Ecto neural progenitor cell (in vitro differentiated cells): ENCODE measurements around the gene UBE2E3.

Experiments
- DNase-seq: peaks from one replicate; pipeline ENCODE4 v3.0.0-alpha.2; 2018; ENCODE audit warnings: low spot score

The UBE2E3 gene

DNA sequence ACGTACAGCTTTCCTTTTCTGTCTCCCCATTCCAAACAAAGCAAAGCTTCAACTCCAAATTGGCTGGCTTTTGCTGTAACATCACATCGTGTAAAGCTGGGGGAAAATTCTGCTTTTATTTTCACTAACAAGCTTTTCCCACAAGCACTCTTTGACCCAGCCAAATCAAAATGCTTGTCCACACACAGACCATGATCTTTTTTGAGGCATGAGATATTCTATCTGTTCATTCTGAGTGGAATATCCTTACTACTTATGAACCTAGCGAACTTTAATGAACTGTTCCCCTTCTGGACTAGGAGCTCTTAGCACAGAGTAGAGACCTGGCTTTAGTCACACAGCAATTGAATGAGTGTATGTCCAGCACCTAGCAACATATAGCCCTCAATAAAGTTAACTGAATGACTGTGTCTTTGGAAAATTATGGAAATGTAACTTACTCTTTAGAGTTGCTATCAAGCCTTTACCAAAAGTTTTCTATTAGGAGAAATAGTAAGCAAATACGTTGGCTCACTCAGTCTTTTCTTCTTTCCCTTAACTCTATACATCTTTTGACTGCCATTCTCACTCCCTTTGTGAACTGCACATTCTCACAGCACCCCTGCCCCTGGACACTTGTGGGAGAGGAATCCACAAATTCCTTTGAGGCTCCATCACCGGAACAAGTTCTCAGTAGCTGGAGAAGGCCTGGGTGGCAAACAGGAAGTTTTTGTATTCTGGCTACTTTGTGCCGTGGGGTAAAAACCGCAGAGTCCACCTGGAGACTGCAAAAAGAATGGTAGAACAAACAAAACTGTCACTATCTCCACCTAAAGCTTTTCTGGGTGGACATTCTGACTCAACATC, 1.3 kb upstream of the UBE2E3 start:
- DNase-seq, result no peak

- no peak for DNase-seq
These were observed 678 bp upstream of the UBE2E3 start for GRCh38 chr2:180979749-180980105.

DNA sequence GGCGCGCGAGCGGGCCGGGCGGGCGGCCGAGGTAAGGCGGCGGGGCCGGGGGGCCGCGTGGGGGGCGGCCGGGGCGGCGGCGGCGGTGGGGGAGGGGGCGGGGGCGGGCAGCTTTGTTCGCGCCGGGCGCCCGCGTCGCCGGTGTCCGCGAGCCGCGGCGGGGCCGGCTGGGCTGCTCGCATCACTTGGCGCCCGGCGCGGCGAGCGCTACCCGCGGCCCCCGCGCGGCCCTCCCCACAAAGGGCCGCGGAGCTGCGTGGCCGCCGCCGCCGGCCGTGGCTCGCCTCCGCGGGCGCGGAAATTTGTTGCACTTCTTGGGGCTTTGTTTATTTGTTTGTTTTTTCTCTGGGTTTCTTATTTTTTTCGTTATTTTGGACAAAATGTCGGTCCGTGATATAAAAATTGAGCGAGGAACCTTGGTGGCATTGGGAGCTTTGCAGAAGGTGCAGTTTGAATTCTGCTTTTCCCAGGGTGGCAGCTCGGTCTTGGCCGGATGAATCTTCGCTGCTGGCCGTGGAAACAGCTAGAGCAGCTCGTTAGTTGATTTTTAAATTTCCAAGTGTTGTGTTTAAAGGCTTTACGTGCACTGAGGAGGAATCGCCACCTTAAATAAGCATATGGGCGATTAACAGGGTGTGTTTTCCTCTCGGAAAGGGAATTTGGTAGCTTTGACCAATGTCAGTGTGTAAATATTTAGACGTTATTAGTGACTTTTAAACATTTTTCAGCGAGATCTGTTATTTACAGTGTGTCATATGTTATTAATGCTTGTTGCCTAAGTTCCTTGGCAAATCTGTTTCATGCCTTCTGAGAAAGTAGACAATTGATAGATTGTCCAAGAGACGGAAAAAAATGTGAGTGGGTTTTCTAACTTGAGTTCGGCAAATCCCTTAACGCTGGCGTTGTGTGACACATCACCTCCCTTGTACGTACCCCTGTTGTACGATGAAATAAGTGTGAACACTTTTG, 822 bp downstream of the UBE2E3 start:
- DNase-seq, result no peak

DNA sequence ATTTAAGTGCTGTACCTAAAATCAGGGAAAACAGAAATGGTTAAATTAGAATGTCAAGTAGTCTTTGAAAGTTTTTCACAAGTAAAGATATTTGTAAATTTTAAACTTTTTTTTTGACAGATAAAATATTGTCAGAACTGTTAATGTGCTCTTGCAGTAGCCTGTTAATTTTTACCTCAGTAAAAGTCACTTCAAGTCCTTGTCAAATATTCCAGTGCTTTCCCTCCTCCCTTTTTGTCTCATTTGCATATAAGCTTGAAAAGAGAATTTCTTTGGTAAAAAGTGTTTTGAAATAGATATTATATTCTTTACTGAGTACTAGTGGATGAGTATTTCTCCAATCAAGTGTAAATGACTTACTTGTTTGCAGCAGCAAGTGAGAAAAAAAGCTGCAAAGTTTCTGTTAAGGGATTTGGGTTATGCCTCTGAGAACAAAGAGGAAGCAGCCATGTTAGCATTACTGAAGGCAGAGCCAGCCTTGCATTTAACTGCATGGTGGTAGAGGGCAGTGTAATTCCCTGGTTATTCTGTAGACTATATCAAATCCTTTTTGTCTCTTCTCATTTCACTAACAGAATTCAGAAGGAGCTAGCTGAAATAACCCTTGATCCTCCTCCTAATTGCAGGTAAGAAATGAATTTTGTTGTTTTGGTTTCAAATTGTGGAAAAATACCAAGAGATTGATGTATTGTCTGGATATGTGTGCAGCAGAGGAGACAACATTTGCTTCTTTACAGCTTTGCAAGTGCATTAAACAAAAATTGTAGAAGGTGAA, 3.2 kb downstream of the UBE2E3 start:
- no peak for DNase-seq

DNA sequence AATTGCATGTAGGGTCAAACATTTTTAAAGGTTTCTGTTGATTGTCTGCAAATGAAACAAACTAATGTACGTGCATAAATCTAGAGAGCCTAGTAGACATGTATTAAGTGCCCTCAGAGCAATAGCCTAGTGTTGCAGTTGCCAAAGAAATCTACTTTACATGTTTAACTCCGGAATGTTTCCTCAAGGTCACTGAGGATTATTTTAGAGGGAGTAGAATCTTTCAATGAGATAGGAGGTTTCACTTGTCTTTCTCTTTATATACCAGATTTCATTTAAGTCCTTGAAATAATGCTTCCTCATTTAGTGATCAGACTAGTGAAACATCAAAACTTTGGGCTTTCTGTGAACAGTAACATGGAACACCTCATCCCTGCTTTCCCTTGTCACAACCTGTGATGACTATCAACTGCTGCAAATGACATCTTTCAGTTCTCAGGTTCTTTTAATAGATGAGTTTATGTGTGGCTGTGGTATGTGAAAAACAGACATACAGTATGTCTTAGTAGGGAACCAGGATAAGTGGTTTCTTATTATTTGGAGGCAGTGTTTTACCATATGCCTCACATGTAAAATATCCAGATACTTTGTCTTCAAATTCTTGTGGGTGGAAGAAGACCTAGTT, 5.5 kb downstream of the UBE2E3 start:
- DNase-seq, result no peak

- DNase-seq, result no peak
These were observed 6.7 kb downstream of the UBE2E3 start for GRCh38 chr2:180987146-180987545.

- no peak for DNase-seq
These were observed 9.9 kb downstream of the UBE2E3 start for GRCh38 chr2:180990337-180990736.

GRCh38 chr2:180990794-180991193, 10.4 kb downstream of the UBE2E3 start:
- DNase-seq, result no peak

GRCh38 chr2:180991361-180991760, 11.0 kb downstream of the UBE2E3 start:
- no peak for DNase-seq

- no peak for DNase-seq
These were observed 11.4 kb downstream of the UBE2E3 start for GRCh38 chr2:180991820-180992219.

GRCh38 chr2:180992994-180993393, 12.6 kb downstream of the UBE2E3 start:
- DNase-seq, result no peak

DNA sequence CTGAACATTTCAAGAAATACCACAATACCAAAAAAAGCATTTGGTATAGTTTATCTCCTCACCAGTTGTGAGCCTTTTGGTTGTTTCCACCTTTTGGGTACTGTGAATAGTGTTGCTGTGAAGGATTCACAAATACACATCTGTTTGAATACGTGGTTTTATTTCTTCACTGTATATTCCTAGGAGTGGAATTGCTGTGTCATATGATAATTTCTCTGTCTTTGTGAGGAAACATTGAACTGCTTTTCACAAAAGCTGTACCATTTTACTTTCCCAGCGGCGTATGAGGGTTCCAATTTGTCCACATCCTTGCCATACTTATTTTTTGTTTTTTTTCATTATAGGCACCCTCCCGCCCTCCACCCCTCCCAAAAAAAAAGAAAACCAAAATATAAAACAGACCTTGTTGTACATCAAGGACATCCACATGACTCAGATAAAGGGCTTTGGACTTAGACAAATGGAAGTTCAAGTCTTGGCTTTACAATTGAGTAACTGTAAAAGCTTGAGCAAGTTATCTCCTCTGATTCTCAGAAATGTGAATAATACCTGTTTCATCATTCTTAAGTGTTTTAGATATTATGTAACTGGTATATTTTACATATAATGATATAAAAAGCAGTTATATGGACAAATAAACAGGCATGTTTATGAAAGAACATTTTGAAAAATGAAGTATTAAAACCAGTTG, 19.0 kb downstream of the UBE2E3 start:
- DNase-seq, result no peak

DNA sequence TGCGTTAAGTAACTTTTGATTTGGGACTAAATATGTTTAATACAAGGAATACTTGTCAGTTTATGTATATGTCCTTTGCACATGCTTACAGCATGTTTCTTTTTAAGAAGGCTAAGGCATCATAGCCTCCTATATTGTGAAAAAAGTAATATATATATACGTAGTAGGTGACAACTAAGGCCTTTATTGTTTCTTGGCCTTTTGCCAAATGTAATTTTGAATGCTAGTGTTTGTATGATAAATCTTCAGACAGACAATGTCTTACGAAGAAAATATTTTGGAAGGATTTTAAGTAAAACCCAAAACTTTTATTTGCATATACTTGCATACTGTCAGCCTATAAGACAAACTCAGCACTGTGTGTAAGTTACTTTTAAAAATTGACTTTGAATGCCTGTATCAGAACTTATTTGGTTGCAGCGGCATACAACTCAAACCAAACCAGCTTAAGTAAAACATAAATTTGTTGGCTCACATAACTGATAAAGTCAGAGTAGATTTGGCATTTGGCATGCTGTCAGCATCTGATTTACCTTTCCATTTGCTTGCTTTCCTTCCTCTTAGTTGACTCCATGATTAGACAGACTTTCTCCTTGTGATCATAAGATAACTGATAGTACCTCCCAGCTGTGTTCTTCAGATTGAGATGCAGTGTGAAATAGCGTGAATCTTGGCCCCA, 24.4 kb downstream of the UBE2E3 start:
- no peak for DNase-seq

DNA sequence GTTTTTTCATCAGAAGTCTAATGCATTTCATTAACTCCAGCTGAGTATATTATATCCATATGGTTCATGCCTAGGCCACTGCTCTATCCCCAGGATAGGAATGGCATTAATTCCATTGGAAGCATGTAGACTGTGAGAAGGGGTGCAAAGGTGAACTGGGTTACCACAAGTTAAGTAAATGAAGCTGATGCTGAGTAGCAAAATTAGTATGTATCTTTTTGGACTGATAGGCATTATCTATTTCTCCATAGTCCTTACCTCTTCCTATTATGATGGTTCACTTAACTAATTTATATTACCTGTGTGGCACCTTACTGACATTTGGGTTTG, 24.9 kb downstream of the UBE2E3 start:
- DNase-seq, result no peak

GRCh38 chr2:181005809-181006208, 25.4 kb downstream of the UBE2E3 start:
- no peak for DNase-seq

- DNase-seq, result no peak
These were observed 26.9 kb downstream of the UBE2E3 start for GRCh38 chr2:181007086-181007837.

- DNase-seq, result no peak
These were observed 28.0 kb downstream of the UBE2E3 start for GRCh38 chr2:181008407-181008806.

- no peak for DNase-seq
These were observed 40.9 kb downstream of the UBE2E3 start for GRCh38 chr2:181021199-181021789.

DNA sequence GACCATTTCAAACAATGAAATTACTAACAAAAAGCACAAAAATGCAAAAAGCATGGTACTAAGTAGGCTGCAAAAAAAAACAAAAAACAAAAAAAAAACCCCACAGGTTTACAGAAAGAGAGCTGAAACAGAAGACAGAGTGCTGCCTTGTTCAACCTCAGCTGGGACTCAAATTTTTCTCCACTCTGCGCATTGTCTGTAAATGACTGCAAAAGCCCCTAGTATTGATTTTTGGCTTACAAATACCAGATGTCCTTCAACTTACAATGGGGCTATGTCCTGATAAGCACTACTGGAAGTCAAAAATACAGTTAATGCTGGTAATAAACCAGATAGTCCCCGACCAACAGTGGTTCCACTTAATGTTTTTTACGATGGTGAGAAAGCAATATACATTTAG, 42.2 kb downstream of the UBE2E3 start:
- DNase-seq, result no peak

DNA sequence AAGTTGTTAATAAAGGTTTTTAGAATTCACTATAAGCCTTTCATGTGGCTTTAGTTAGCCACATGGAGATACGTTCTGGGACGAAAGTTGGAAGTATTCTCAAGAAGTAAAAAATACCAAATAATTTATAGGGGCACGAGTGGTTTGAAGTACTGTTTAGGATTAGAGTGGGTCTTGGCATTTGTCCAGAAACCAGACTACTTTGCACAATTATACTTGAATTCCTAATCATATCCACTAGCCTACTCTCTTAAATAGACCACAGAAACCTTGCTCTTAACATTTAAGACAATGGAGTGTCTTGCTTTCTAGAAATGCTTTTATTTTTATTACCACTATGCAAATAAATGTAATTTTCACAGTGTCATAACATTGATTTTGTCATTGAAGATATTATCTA, 44.6 kb downstream of the UBE2E3 start:
- DNase-seq, result no peak
